Measurements from ENCODE around the gene SLC35F3.

DNA sequence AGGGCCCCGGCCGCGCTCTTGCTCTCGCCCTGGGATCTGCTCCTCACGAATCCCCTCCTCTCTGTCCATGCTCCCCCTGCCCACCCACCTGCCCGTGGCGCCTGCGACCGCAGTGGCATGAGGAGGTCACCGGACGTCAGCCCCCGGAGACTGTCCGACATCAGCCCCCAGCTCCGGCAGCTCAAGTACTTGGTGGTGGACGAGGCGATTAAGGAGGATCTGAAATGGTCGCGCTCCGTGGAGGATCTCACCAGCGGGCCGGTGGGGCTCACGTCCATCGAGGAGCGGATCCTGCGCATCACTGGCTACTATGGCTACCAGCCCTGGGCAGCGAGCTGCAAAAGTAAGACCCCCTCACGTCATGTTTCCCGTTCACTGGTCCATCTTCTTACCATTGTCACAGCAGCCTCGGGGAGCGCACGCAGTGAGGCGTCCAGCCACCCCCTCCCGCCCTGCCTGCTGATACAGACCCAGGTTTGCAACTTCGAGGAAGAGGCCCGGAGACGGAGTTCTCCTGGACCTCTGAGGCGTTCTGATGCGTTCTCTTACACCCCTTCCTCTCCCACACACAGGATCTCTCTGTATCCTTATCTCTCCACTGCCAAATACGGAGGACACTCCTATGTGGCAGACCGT is 1.1 kb downstream of the SLC35F3 start:
- TF ChIP-seq, protein P1, sequence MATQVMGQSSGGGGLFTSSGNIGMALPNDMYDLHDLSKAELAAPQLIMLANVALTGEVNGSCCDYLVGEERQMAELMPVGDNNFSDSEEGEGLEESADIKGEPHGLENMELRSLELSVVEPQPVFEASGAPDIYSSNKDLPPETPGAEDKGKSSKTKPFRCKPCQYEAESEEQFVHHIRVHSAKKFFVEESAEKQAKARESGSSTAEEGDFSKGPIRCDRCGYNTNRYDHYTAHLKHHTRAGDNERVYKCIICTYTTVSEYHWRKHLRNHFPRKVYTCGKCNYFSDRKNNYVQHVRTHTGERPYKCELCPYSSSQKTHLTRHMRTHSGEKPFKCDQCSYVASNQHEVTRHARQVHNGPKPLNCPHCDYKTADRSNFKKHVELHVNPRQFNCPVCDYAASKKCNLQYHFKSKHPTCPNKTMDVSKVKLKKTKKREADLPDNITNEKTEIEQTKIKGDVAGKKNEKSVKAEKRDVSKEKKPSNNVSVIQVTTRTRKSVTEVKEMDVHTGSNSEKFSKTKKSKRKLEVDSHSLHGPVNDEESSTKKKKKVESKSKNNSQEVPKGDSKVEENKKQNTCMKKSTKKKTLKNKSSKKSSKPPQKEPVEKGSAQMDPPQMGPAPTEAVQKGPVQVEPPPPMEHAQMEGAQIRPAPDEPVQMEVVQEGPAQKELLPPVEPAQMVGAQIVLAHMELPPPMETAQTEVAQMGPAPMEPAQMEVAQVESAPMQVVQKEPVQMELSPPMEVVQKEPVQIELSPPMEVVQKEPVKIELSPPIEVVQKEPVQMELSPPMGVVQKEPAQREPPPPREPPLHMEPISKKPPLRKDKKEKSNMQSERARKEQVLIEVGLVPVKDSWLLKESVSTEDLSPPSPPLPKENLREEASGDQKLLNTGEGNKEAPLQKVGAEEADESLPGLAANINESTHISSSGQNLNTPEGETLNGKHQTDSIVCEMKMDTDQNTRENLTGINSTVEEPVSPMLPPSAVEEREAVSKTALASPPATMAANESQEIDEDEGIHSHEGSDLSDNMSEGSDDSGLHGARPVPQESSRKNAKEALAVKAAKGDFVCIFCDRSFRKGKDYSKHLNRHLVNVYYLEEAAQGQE (IDR thresholded peaks at IDR 0.05; ENCODE audit: low read depth, low read length), result no peak
- TF ChIP-seq, protein P2, sequence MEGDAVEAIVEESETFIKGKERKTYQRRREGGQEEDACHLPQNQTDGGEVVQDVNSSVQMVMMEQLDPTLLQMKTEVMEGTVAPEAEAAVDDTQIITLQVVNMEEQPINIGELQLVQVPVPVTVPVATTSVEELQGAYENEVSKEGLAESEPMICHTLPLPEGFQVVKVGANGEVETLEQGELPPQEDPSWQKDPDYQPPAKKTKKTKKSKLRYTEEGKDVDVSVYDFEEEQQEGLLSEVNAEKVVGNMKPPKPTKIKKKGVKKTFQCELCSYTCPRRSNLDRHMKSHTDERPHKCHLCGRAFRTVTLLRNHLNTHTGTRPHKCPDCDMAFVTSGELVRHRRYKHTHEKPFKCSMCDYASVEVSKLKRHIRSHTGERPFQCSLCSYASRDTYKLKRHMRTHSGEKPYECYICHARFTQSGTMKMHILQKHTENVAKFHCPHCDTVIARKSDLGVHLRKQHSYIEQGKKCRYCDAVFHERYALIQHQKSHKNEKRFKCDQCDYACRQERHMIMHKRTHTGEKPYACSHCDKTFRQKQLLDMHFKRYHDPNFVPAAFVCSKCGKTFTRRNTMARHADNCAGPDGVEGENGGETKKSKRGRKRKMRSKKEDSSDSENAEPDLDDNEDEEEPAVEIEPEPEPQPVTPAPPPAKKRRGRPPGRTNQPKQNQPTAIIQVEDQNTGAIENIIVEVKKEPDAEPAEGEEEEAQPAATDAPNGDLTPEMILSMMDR (IDR thresholded peaks at IDR 0.05), result no peak
- TF ChIP-seq, protein P3, sequence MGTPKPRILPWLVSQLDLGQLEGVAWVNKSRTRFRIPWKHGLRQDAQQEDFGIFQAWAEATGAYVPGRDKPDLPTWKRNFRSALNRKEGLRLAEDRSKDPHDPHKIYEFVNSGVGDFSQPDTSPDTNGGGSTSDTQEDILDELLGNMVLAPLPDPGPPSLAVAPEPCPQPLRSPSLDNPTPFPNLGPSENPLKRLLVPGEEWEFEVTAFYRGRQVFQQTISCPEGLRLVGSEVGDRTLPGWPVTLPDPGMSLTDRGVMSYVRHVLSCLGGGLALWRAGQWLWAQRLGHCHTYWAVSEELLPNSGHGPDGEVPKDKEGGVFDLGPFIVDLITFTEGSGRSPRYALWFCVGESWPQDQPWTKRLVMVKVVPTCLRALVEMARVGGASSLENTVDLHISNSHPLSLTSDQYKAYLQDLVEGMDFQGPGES (IDR thresholded peaks at IDR 0.05; ENCODE audit: low read depth, low read length), result no peak
- TF ChIP-seq YY1 (IDR thresholded peaks at IDR 0.05; ENCODE audit: low read depth) (no peak), FOSL2 (IDR thresholded peaks at IDR 0.05; ENCODE audit: borderline replicate concordance, low read depth) (no peak), ELF1 (IDR thresholded peaks at IDR 0.05) (no peak), EZH2phosphoT487 (IDR thresholded peaks at IDR 0.05; ENCODE audit: borderline replicate concordance, low read depth) (no peak), SIN3A (IDR thresholded peaks at IDR 0.05; ENCODE audit: borderline replicate concordance, low read depth, low read length) (no peak), GABPA (IDR thresholded peaks at IDR 0.05; ENCODE audit: low read depth) (no peak)
- TF ChIP-seq, protein P4, sequence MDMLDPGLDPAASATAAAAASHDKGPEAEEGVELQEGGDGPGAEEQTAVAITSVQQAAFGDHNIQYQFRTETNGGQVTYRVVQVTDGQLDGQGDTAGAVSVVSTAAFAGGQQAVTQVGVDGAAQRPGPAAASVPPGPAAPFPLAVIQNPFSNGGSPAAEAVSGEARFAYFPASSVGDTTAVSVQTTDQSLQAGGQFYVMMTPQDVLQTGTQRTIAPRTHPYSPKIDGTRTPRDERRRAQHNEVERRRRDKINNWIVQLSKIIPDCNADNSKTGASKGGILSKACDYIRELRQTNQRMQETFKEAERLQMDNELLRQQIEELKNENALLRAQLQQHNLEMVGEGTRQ (IDR thresholded peaks at IDR 0.05; ENCODE audit: borderline replicate concordance, low read depth, low read length), result no peak
- TF ChIP-seq, protein P5, sequence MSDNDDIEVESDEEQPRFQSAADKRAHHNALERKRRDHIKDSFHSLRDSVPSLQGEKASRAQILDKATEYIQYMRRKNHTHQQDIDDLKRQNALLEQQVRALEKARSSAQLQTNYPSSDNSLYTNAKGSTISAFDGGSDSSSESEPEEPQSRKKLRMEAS (IDR thresholded peaks at IDR 0.05; ENCODE audit: low read depth), result no peak

Measured in SK-N-SH (cell line).